ENCODE results near the gene GSC2. TPM values are rescaled to one million over a fixed set of nuclear protein-coding genes. Genes with fewer than 3 reads are reported as not detected.
A peak's percentile ranks its signal among the peaks of the same experiment; 100 is the strongest.

Gene GSC2
- total and polyA plus RNA-seq, 12 donors = not detected

GRCh38 chr22:19118329-19118880 lies 31.7 kb downstream of the GSC2 start:
- Histone ChIP-seq H3K27me3 (no peaks in the 10 kb centered on the region), H3K27ac (no peak overlapping the region), H3K4me1 (peaks cover 48 to 84% (median 77%) of the 10 kb centered on the region in 9 donors), H3K9me3 (no peaks in the 10 kb centered on the region), H3K36me3 (peaks cover 0 to 14% (median 0%) of the 10 kb centered on the region in 9 donors), H3K4me3 (no peak overlapping the region)
- no peak for TF ChIP-seq CTCF (IDR thresholded peaks at IDR 0.05)
- WGBS, 2 donors = 91 to 96% methylated on average over 4 of the region's 4 CpGs
- ATAC-seq = no peak
- intact Hi-C loops (cut with DNase I) = no loop called here
- no peak for DNase-seq

GRCh38 chr22:19117111-19117512 lies 33.0 kb downstream of the GSC2 start:
- DNase-seq = no peak
- H3K9me3 ChIP-seq = no peaks in the 10 kb centered on the region
- intact Hi-C loops (cut with DNase I) = no loop called here
- no peak overlapping the region for H3K27ac ChIP-seq
- peaks cover 44 to 81% (median 72%) of the 10 kb centered on the region in 9 donors for H3K4me1 ChIP-seq
- TF ChIP-seq CTCF (IDR thresholded peaks at IDR 0.05) = no peak
- no peak overlapping the region for H3K4me3 ChIP-seq
- WGBS, 2 donors = 75 to 84% methylated on average over 9 of the region's 9 CpGs
- ATAC-seq = no peak
- H3K27me3 ChIP-seq = no peaks in the 10 kb centered on the region
- peaks cover 0 to 14% (median 0%) of the 10 kb centered on the region in 9 donors for H3K36me3 ChIP-seq

- peak in 1 of 9 donors; percentile 24 for TF ChIP-seq CTCF (IDR thresholded peaks at IDR 0.05)
- Histone ChIP-seq H3K4me3 (no peak overlapping the region), H3K27me3 (no peaks in the 10 kb centered on the region), H3K36me3 (peaks cover 0 to 16% (median 0%) of the 10 kb centered on the region in 9 donors), H3K27ac (no peak overlapping the region), H3K4me1 (peaks cover 39 to 78% (median 70%) of the 10 kb centered on the region in 9 donors), H3K9me3 (no peaks in the 10 kb centered on the region)
- no peak for DNase-seq
- ATAC-seq = no peak
- 62 to 74% methylated on average over 4 of the region's 4 CpGs for WGBS, 2 donors
- intact Hi-C loops (cut with DNase I) = no loop called here
Measured at GRCh38 chr22:19115628-19116027, 34.5 kb downstream of the GSC2 start.

- no peaks in the 10 kb centered on the region for H3K9me3 ChIP-seq
- peak in 7 of 8 donors; percentile 6 to 60 (median 30) for ATAC-seq
- H3K4me1 ChIP-seq = peaks cover 34 to 78% (median 69%) of the 10 kb centered on the region in 9 donors
- no peaks in the 10 kb centered on the region for H3K27me3 ChIP-seq
- no peak for TF ChIP-seq CTCF (IDR thresholded peaks at IDR 0.05)
- WGBS, 2 donors = 67 to 83% methylated on average over 4 of the region's 4 CpGs
- DNase-seq = no peak
- intact Hi-C loops (cut with DNase I) = loop anchor here in 1 of 10 donors (5.0 kb wide), 1 partner anchor 47 kb away; no protein-coding TSS in a partner anchor
- peak overlapping the region in 1 of 10 donors; percentile 9 for H3K27ac ChIP-seq
- peaks cover 0 to 16% (median 0%) of the 10 kb centered on the region in 9 donors for H3K36me3 ChIP-seq
- H3K4me3 ChIP-seq = no peak overlapping the region
Measured at GRCh38 chr22:19114984-19115552, 35.0 kb downstream of the GSC2 start.
